CMK (cell line): ENCODE results near the gene OR4F6.
"Not testable (repeated sequence)": the region's sequence is repeated elsewhere in the genome, so short reads cannot be mapped to it uniquely, and the experiment has no call there.

ENCODE experiments used
- DNase-seq: peaks from one replicate; pipeline ENCODE4 v3.0.0-alpha.2; 2010; ENCODE audit warnings: low read depth

The OR4F6 gene, protein sequence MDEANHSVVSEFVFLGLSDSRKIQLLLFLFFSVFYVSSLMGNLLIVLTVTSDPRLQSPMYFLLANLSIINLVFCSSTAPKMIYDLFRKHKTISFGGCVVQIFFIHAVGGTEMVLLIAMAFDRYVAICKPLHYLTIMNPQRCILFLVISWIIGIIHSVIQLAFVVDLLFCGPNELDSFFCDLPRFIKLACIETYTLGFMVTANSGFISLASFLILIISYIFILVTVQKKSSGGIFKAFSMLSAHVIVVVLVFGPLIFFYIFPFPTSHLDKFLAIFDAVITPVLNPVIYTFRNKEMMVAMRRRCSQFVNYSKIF

DNA sequence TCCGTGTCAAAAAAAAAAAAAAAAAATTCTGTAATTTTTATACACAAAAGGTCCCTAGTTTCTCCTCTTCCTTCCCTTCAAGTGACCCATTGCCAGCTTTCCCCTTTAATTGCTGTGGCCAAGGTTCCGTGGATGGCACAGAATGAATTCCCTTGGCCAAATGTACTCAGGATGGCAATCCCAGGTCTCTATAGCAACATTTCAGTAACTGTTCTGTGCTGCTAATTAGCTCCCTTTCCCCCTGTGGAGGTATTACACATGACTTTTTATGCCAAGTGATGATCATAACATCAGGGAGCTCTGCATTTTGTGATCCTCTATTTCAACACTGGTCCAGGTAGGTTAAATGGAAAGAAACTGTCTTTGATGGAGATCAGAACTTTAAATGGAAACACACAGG is at the start of gene OR4F6:
Gene OR4F6, plus strand, starts transcription at position 301 of the 400 bp plus-strand sequence. CDS start 2,211 bp downstream, outside the sequence.
- DNase-seq, result no peak

DNA sequence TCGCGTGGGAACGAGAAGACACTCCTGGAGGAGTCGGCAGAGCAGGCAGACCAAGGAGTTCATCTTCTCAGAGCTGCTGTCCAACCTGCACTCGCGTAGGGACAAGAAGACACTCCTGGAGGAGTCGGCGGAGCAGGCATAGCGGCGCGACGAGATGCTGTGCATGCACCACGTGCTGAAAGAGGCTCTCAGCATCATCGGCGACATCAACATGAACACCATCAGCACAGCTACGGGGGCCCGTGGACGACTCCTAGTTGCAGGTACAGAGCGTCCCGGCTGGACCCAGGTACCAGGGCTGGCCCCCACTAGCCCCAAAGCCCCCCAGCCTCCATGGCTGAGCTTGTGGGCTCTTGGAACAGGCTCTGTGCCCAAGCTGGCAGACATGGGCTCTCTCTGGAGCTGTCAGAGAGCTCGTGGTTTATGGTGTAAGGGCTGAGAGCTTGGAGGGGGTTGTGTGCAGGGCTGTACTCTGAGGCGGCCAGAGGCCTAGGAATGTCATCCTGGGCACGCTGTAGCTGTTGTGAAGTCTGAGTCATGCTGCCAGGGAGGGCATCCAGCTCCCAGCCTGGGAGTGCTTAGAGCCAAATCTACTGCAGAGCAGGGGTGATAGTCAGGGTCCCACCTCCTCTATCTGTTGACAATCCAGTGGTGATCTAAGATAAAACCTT is 38.5 kb upstream of the OR4F6 start:
- not testable (repeated sequence) for DNase-seq

DNA sequence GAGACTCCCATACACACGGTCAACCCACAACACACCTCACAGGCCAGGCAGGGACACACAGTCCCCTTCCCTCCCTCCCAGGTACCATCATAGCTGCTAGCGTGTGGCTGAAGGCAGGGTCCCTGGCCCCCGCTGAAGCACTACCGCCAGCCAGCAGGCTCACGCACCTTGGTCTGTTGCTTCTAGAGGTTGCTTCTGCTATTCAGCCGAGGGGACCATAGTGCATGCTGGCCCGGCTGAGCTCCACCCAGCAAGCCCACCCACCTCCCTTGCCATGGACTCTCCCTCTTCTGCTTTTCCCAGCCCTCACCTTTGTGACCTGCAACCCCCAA is 38.0 kb upstream of the OR4F6 start:
- not testable (repeated sequence) for DNase-seq

- no peak for DNase-seq
Measured at GRCh38 chr15:101765772-101766456, 37.4 kb upstream of the OR4F6 start.

DNA sequence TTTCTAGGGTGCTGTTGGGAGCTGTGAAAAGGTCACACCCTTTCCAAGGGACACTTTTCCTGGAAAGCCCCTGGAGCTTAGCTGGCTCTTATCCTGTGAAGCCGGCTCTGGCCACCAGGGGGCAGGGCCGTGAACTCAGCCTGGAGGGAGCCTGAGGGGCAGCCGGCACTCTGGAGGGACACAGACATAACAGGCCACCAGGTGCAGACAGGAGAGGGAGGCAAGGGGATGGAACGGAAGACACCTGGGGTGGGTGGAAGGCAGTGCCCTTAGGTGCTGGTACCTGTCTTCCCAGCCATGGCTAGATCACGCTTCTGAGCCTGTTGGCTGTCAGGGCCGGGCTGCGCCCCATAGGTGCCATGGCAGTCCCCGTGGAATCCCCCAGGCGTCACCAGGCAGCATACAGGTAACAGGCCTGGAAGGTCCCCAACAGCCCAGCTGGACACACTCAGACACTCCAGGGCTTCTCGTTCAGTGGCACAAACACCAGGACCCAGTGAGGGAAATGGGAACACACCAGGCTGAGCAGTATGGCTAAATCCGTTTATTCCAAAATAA is 36.1 kb upstream of the OR4F6 start:
- DNase-seq, result not testable (repeated sequence)

- no peak for DNase-seq
Measured at GRCh38 chr15:101772921-101773320, 30.4 kb upstream of the OR4F6 start.

DNA sequence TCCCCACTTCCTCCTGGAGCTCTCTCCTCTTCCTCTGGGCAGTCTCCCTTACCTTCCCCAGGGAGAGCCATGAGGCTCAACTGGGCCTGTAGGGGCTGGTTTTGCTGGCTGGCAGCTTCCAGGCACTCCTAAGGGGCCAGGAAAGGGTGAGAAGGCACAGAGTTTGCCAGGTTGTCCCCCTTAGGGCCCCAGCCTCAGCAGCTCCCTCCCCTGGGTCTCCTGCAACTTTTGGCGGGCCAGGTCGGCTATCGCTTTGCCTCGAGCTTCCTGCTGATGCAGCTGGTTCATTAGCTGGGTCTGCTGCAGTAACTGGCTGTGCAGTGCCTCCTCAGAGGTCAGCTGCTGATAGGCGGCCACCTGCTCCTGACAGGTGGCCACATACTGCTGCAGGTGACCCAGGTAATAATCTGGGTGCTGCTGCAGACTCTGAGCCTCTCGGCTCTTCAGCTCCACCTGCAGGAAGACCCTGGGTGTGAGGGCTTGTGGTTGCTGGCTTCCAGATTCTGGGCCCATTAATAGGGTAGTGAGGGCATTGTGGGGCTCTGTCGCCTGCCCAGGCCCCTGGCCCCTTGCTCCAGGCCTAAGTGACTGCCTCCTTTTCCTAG is 29.7 kb upstream of the OR4F6 start:
- DNase-seq, result no peak

GRCh38 chr15:101775136-101775535 is 28.2 kb upstream of the OR4F6 start:
- no peak for DNase-seq

DNA sequence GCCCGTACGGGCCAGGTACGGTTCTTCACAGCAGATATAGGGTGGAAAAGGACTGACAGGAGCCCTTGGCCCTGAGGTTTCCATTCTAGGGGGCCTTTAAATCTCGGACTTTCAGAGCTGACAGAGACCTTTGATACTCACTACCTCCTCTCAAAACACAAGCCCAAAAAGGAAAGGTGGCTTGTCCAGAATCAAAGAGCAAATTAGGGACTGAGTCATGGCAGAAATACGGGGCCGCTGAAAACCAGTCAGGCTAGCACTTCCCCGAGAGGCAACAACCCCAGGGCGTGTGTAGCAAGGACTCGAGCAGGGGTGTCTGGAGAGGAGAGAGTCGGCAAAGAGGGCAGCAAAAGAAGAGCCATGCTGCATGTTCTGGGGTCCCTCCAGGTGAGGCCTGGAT is 24.7 kb upstream of the OR4F6 start:
- not testable (repeated sequence) for DNase-seq

- DNase-seq, result not testable (repeated sequence)
Measured at GRCh38 chr15:101780225-101780624, 23.1 kb upstream of the OR4F6 start.

DNA sequence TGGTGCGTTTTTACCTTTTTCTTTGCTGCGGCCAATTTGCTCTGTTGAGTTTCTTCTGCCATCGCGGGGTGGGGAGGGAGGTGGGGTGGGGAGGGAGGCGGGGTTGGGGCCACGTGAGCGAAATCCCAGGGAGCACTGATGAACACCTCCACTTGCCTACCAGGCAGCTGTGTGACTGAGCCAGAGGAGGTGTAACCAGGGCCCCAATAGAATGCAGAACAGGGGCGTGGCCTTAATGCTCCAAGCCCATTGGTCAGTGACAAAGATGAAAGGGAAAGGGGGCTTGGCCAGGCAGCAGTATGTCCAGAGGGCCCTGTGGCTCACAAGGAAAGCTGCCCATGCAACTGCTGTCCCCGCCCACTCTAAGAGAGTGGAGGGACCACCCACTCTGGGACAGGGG is 21.4 kb upstream of the OR4F6 start:
- no peak for DNase-seq

DNA sequence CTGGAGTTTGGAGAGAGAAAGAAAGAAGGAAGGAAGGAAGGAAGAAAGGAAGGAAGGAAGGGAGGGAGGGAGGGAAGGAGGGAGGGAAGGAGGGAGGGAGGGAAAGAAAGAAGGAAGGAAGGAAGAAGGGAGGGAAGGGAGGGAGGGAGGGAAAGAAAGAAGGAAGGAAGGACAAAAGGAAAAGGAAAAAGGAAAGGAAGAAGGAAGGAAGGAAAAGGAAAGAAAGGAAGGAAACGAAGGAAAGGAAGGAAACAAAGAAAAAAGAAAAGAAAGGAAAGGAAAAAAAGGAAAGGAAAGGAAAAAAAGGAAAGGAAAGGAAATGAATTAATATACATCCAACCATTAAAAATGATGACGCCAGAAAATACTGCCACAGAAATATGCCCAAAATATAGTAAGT is 18.7 kb upstream of the OR4F6 start:
- no peak for DNase-seq

DNA sequence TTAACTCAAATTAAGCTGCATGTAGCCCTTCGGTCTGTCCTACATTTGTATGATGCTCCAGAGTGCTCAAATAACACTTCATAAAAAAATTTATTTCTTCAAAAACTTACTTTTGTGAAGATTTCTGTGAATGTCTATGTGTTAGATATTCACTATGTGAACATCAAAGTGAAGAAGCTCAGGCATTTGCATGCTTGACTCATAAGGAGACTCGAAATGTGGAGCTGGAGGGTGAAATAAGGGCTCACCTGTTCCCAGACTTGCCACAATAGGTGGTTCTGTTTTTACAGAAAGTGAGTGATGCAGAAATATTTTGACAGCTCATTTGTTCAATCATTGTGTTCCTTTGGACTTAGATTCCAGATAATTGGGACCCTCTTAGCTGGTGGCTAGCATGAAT is 16.9 kb upstream of the OR4F6 start:
- not testable (repeated sequence) for DNase-seq

DNA sequence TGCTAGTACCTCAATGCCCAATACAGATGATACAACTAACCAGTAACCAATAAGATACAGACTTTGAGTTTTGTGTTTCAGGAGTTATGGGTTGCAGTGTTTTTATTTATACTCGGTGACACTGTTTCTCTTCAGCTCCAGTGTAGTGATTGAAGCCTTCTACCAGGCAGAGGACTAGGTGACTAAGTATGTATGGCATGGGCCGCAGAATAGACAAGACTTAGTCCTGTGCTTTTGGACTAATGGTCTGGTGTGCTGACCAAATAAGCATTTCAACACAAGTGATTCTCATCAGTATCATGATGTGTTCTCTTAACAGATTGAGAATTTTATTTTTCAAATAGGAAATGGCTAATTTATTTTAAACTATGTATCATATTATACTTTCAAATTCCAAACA is 15.3 kb upstream of the OR4F6 start:
- not testable (repeated sequence) for DNase-seq

GRCh38 chr15:101788503-101789269 is 14.6 kb upstream of the OR4F6 start:
- DNase-seq, result not testable (repeated sequence)

GRCh38 chr15:101790748-101791147 is 12.6 kb upstream of the OR4F6 start:
- DNase-seq, result not testable (repeated sequence)

GRCh38 chr15:101793981-101794380 is 9.3 kb upstream of the OR4F6 start:
- not testable (repeated sequence) for DNase-seq

DNA sequence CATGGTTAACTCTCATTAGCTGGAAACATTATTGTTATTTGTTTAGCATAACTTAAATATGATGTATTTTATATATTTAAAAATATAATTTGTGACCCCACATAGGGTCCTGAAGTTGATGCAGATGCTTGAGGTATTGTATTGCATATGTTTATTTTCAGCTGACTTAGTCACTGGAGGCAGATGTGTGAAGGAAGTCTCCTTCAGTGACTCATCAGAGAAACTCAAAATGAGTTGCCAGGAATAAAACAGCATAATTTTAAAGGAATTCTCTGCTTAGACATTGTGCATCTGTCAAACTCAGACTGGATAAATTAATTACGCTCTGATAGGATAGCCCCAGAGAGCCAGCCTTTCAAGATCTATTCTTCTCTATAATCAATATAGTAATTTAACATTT is 7.9 kb upstream of the OR4F6 start:
- DNase-seq, result no peak

DNA sequence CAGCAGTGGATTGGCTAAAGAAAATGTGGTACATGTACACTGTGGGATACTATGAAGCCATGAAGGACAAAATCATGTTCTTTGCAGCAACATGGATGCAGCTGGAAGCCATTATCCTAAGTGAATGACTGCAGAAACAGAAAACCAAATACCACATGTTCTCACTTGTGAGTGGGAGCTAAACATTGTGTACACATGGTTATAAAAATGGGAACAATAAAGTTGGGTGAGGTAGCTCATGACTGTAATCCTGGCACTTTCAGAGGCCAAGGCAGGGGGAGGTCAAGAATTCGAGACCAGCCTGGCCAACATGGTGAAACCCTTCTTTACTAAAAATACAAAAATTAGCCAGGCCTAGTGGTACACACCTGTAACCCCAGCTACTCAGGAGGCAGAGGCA is 3.6 kb upstream of the OR4F6 start:
- DNase-seq, result no peak

DNA sequence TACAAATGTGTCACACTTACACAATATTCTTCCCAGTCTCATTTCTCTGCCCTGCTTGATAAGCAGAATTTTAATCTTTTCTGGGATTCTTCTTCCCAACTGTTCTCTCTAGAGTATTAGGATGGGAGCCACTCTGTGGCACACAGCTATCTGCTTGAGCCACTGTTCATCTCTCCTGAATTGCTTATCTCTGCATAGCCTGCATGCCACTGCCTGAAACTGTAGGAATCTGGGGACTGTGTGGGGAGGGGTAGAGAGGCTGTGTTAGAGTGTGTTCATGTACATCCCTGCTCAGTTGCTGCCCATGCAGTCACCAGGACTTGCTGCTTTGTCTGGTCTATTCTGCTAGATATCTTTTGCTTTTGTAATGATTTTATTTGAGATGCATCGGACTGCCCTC is 2.3 kb upstream of the OR4F6 start:
- no peak for DNase-seq

DNA sequence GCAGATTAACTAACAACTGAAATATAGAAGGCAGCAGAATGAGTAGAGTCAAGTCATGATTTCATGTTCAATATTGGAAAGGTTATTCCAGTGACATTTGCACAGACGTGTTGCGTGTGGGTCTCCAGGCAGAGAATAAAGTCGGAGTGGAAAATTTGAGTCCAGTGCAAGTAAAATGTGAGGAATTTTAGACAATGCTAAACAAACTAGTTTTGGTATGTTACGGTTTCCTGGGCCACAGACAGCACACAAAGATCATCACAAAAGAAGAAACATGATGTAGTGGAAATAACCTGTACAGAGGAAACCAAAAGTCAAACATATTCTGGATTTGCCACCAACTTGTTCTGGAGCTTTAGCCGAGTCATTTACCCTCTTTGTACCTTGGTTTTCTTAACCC is 367 bp downstream of the OR4F6 start:
- DNase-seq, result no peak

- DNase-seq, result no peak
Measured at GRCh38 chr15:101804375-101804774, 1.1 kb downstream of the OR4F6 start.
